IMR-90 (cell line): ENCODE measurements around the gene SLC41A1. TPM values are rescaled to one million over a fixed set of nuclear protein-coding genes. Genes with fewer than 3 reads are reported as not detected.

Experiments
- ATAC-seq: fragments of 200-7000 bp; cut with Tn5 transposase; 2 replicates; pipeline ENCODE4 v1.9.1; 2020; ENCODE audit warnings: low read depth, mild to moderate bottlenecking, moderate library complexity
- BruUV-seq: library from RNA; stranded (reverse); fragments of 400-500 nt; replicated peaks from 2 replicates; lab custom pipeline; 2021; lab: Mats Ljungman, UMichigan
- CTCF ChIA-PET: fragments of 300-600 bp; formaldehyde crosslinking; extraction: SDS; loops from one replicate; lab custom pipeline; 2021; ENCODE audit warnings: antibody characterized with exemption; lab: Yijun Ruan, JAX
- POLR2A ChIA-PET: fragments of 300-600 bp; sonication (Branson Sonifier 250); formaldehyde crosslinking; loops from one replicate; lab custom pipeline; 2022; ENCODE audit warnings: antibody characterized with exemption; ENCODE audit not compliant: unreplicated experiment; lab: Charles Lee
- DNase-seq: peaks from one replicate; pipeline ENCODE4 v3.0.0; 2013
- H2AFZ ChIP-seq: replicated peaks from 2 replicates; pipeline ENCODE3; 2013; ENCODE audit warnings: low read length, mild to moderate bottlenecking; ENCODE audit not compliant: poor library complexity
- H2AK5ac ChIP-seq: 2 replicates; pipeline ENCODE4 v1.6.1; 2013; ENCODE audit warnings: low read depth, low read length, inconsistent platforms
- H2AK9ac ChIP-seq: replicated peaks from 2 replicates; pipeline ENCODE3; 2013; ENCODE audit warnings: mild to moderate bottlenecking, low read depth, low read length, moderate library complexity; ENCODE audit not compliant: poor library complexity
- H2BK120ac ChIP-seq: 2 replicates; pipeline ENCODE4 v1.6.1; 2013; ENCODE audit warnings: low read depth, low read length, inconsistent platforms
- H2BK15ac ChIP-seq: 3 replicates; pipeline ENCODE4 v1.6.1; 2013; ENCODE audit warnings: low read depth, low read length, inconsistent platforms
- H2BK20ac ChIP-seq: 2 replicates; pipeline ENCODE4 v1.6.1; 2013; ENCODE audit warnings: low read depth, mild to moderate bottlenecking, inconsistent platforms, low read length, moderate library complexity
- H2BK5ac ChIP-seq: 2 replicates; pipeline ENCODE4 v1.6.1; 2013; ENCODE audit warnings: mild to moderate bottlenecking, low read depth, low read length, inconsistent platforms; ENCODE audit not compliant: poor library complexity, severe bottlenecking
- H3K14ac ChIP-seq: replicated peaks from 2 replicates; pipeline ENCODE4 v1.6.1; 2013; ENCODE audit warnings: low read depth, low read length, inconsistent platforms
- H3K18ac ChIP-seq: 2 replicates; pipeline ENCODE4 v1.6.1; 2013; ENCODE audit warnings: low read depth, low read length, control low read depth
- H3K23ac ChIP-seq: 2 replicates; pipeline ENCODE4 v1.6.1; 2013; ENCODE audit warnings: low read depth, low read length, inconsistent platforms
- H3K27ac ChIP-seq: 2 replicates; pipeline ENCODE4 v1.5.1; 2013; ENCODE audit warnings: mild to moderate bottlenecking, control low read depth, low read length; ENCODE audit not compliant: insufficient read depth
- H3K27me3 ChIP-seq: 2 replicates; pipeline ENCODE4 v1.6.1; 2013; ENCODE audit warnings: low read length; ENCODE audit not compliant: control insufficient read depth, insufficient read depth
- H3K36me3 ChIP-seq: 2 replicates; pipeline ENCODE4 v1.6.1; 2013; ENCODE audit warnings: low read length, mixed read lengths; ENCODE audit not compliant: control insufficient read depth, insufficient read depth
- H3K4ac ChIP-seq: 2 replicates; pipeline ENCODE4 v1.6.1; 2013; ENCODE audit warnings: low read depth, low read length, inconsistent platforms
- H3K4me1 ChIP-seq: 2 replicates; pipeline ENCODE4 v1.6.1; 2013; ENCODE audit warnings: low read length, mixed read lengths; ENCODE audit not compliant: control insufficient read depth, insufficient read depth
- H3K4me2 ChIP-seq: 2 replicates; pipeline ENCODE4 v1.6.1; 2013; ENCODE audit warnings: low read depth, mild to moderate bottlenecking, control low read depth, low read length, moderate library complexity
- H3K4me3 ChIP-seq: 2 replicates; pipeline ENCODE4 v1.5.1; 2013; ENCODE audit warnings: low read depth, mild to moderate bottlenecking, control low read depth, low read length, moderate library complexity; ENCODE audit not compliant: insufficient read depth
- H3K56ac ChIP-seq: 2 replicates; pipeline ENCODE4 v1.6.1; 2013; ENCODE audit warnings: low read length, inconsistent platforms; ENCODE audit not compliant: insufficient read depth; ENCODE audit errors: extremely low read depth
- H3K79me1 ChIP-seq, 2 experiments: 2 replicates each; pipeline ENCODE4 v1.6.1; 2013; ENCODE audit warnings: low read length in 2 of 2, inconsistent platforms in 1 of 2, low read depth in 1 of 2
- H3K9ac ChIP-seq: 2 replicates; pipeline ENCODE4 v1.6.1; 2013; ENCODE audit warnings: low read depth, low read length, control low read depth
- H3K9me1 ChIP-seq: 2 replicates; pipeline ENCODE4 v1.6.1; 2013; ENCODE audit warnings: low read length, inconsistent platforms; ENCODE audit not compliant: insufficient read depth
- H3K9me3 ChIP-seq: 2 replicates; pipeline ENCODE4 v1.6.1; 2013; ENCODE audit warnings: low read length; ENCODE audit not compliant: control insufficient read depth, insufficient read depth
- H4K20me1 ChIP-seq: 2 replicates; pipeline ENCODE4 v1.6.1; 2013; ENCODE audit warnings: low read length, inconsistent platforms; ENCODE audit not compliant: insufficient read depth
- H4K5ac ChIP-seq: 2 replicates; pipeline ENCODE4 v1.6.1; 2013; ENCODE audit warnings: mild to moderate bottlenecking, low read depth, low read length, control low read depth
- H4K8ac ChIP-seq, 2 experiments: 2 replicates each; pipeline ENCODE4 v1.6.1; 2013; ENCODE audit warnings: low read depth in 2 of 2, low read length in 2 of 2, control low read depth in 1 of 2, inconsistent platforms in 1 of 2
- H4K91ac ChIP-seq: 2 replicates; pipeline ENCODE4 v1.6.1; 2013; ENCODE audit warnings: low read depth, low read length, inconsistent platforms; ENCODE audit not compliant: insufficient read depth
- BHLHE40 ChIP-seq: fragments of 150-350 bp; IDR thresholded peaks from 2 replicates; pipeline ENCODE4 v1.6.1; 2016; ENCODE audit warnings: mild to moderate bottlenecking, low read depth, low read length
- CEBPB ChIP-seq: IDR thresholded peaks from 2 replicates; pipeline ENCODE4 v1.6.1; 2012; ENCODE audit warnings: low read depth, low read length, improper control_type of control experiment
- MAFK ChIP-seq: IDR thresholded peaks from 2 replicates; pipeline ENCODE4 v1.6.1; 2012; ENCODE audit warnings: low read depth, low read length, improper control_type of control experiment
- POLR2A ChIP-seq: IDR thresholded peaks from 2 replicates; pipeline ENCODE4 v1.6.1; 2012; ENCODE audit warnings: mild to moderate bottlenecking, low read depth, low read length
- SMC3 ChIP-seq: fragments of 150-350 bp; IDR thresholded peaks from 2 replicates; pipeline ENCODE4 v1.6.1; 2016; ENCODE audit warnings: low read depth, mild to moderate bottlenecking, antibody characterized with exemption, low read length, moderate library complexity
- WGBS, 2 experiments: methylation state at CpG; one replicate each; pipeline versions ENCODE4 v1.1.5 to v1.1.7; 2013; ENCODE audit warnings: missing lambda C conversion rate in 2 of 2; ENCODE audit not compliant: insufficient read length in 1 of 2; ENCODE audit errors: extremely low coverage in 2 of 2; 5-methylcytosine and 5-hydroxymethylcytosine counted together
- dilution Hi-C: fragments of 300-500 bp; cut with HindIII; formaldehyde crosslinking; loops from one replicate; pipeline ENCODE4 v1.14.3; 2018; ENCODE audit warnings: low sequenced_read_pairs; ENCODE audit not compliant: unreplicated experiment
- in situ Hi-C: fragments of 300-500 bp; cut with MboI; formaldehyde crosslinking; loops from 3 replicates; pipeline ENCODE4 v1.14.3; 2019; ENCODE audit warnings: low sequenced_read_pairs, inconsistent platforms, mixed read lengths
- intact Hi-C: fragments of 100-400 bp; cut with micrococcal nuclease; formaldehyde crosslinking; loops from 2 replicates; pipeline ENCODE4 v1.10.0; 2022
- polyA plus RNA-seq, 3 experiments: library from polyadenylated mRNA; depleted of rRNA; stranded (reverse); fragments of >200 nt; gene quantifications; 2 replicates each; pipeline ENCODE4 v1.2.3, GENCODE V29; 2012; ENCODE audit warnings: low replicate concordance in 1 of 3
- total RNA-seq: library from RNA; depleted of rRNA; stranded (reverse); fragments of >200 nt; gene quantifications from 2 replicates; pipeline ENCODE4 v1.2.3, GENCODE V29; 2012

Gene SLC41A1
- total and polyA plus RNA-seq, 2 of the 4 experiments (the other 2 are of a cell fraction): 6.3 to 26.3 TPM

DNA sequence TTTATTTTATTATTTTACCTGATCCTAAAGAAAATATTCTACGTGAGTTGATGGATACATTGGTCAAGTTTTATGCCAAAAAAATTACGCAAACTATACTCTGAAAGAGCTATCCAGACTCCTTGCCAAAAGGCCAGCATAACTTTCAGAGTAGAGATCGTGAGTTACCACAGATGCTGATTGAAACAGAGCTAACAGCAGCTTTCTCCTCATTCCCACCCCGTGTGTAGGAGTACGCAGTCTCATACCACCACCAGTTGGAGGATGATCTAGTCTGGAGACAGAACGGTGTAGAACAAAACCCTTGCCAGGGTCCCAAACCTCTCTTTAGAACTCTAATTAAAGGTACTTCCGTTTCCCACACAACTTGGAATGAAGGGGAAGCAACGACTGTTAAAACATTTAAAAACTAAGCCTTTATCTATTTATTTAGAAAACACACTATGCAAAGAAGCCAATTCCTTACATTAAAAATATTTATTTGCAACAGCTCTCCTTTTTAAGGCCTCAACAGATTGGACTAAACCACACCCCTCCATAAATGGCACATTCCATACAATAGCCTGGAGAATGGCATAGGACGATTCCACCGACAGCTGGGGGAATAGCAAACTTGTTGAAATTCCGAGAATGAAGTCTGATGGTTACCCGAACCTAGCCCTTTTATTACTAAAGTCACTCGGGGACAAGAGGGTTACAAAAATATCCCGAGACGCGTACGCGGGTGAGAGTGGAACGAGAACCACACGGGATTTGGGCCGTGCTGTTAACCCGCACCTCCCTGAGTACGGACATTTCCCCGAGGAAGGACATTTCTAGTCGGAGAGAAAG is 64.4 kb downstream of the SLC41A1 start:
- DNase-seq (peak; percentile 79), ATAC-seq (peak; percentile 27)
- Histone ChIP-seq H4K8ac (peak overlapping the region in 1 of 2 experiments; percentile 82; a peak in 2 of 4 replicates), H3K9me1 (peaks cover 6% of the 10 kb centered on the region), H3K9ac (peak overlapping the region; percentile 83), H3K14ac (peak overlapping the region; percentile 89), H3K4me1 (no peaks in the 10 kb centered on the region; the same call in 1 of the 2 replicates), H2AK5ac (peak overlapping the region; percentile 61; the same call in 1 of the 2 replicates), H2BK120ac (peak overlapping the region; percentile 28; the same call in 1 of the 2 replicates), H3K4ac (peak overlapping the region; percentile 90), H2BK15ac (peak overlapping the region; percentile 45; the same call in 2 of the 3 replicates), H2BK5ac (peak overlapping the region; percentile 75), H3K4me3 (peak overlapping the region; percentile 67), H4K20me1 (peaks cover 52% of the 10 kb centered on the region), H2BK20ac (peak overlapping the region; percentile 41; the same call in 1 of the 2 replicates), H3K27me3 (no peaks in the 10 kb centered on the region), H4K91ac (peak overlapping the region; percentile 83), H3K4me2 (peak overlapping the region; percentile 90), H3K79me1 (peaks cover 0 to 22% of the 10 kb centered on the region in 2 experiments; a peak in 2 of 4 replicates), H2AFZ (peak overlapping the region; percentile 99), H3K56ac (peak overlapping the region; percentile 91), H3K23ac (peak overlapping the region; percentile 96), H3K36me3 (0 out of 2 replicates have a peak, but pooled peaks cover 1% of the 10 kb centered on the region), H3K18ac (peak overlapping the region; percentile 33), H4K5ac (peak overlapping the region; percentile 11; the same call in 1 of the 2 replicates), H3K9me3 (no peaks in the 10 kb centered on the region), H2AK9ac (peak overlapping the region; percentile 95), H3K27ac (peak overlapping the region; percentile 78)
- BruUV-seq: TSS peak; percentile 22
- ChIA-PET POLR2A (interaction anchor here (0.9 kb wide), 1 partner anchor 9 kb away, joined by 5 read pairs; no protein-coding TSS in a partner anchor), CTCF (interaction anchor here (0.8 to 1.2 kb wide), 3 partner anchors 9 to 38 kb away, joined by 3 to 4 read pairs (median 4); no protein-coding TSS in a partner anchor)
- intact Hi-C loops (loop anchor here (2.0 kb wide), 1 partner anchor 64 kb away; the partner anchor contains the start of gene SLC41A1), in situ Hi-C loops (no loop called here), dilution Hi-C loops (no loop called here)
- 0% methylated on average over 6 of the region's 25 CpGs; no CpG with 5 or more reads in 1 of the 2 experiments for WGBS, 2 experiments
- TF ChIP-seq MAFK: no peak
- TF ChIP-seq BHLHE40: peak; percentile 41; the same call in 1 of the 2 replicates
- no peak for TF ChIP-seq SMC3
- peak; percentile 54; the same call in 1 of the 2 replicates for TF ChIP-seq POLR2A
- TF ChIP-seq CEBPB: peak; percentile 61; the same call in 1 of the 2 replicates
